ENCODE measurements around the gene SLC37A4.
A peak's percentile ranks its signal among the peaks of the same experiment; 100 is the strongest.
"Not testable (repeated sequence)": the region's sequence is repeated elsewhere in the genome, so short reads cannot be mapped to it uniquely, and the experiment has no call there.

SLC37A4 gene

GRCh38 chr11:119017377-119017776 lies 13.3 kb downstream of the SLC37A4 start:
- not testable (repeated sequence) for DNase-seq (ENCODE audit: low spot score)

DNA sequence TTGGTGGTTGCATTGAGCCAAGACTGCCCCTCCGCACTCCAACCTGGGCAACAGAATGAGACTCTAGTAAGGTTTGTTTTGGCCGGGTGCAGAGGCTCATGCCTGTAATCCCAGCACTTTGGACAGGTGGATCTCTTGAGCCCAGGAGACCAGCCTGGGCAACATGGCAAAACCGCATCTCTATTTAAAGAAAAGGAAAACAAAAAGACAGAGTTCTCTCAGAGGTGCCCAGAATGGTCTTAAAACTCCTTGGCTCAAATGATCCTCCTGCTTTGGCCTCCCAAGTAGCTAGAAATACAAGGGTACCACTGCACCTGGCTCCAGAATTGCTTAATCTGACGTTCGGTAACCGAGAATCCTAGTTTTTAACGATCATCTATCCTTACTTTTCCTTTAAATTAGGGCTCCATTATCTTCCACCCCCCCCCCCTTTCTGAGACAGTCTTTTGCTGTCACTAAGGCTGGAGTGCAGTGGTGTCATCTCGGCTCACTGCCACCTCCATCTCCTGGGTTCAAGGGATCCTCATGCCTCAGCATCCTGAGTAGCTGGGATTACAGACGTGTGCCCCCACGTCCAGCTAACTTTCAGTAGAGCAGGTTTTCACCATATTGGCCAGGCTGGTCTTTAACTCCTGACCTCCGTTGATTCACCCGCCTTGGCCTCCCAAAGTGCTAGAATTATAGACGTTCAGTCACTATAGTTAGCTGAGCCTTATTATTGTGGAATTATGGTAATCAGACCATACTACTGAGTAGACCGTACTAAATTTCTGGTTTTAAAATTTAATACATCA lies 14.3 kb downstream of the SLC37A4 start:
- DNase-seq (ENCODE audit: low spot score) = no peak

DNA sequence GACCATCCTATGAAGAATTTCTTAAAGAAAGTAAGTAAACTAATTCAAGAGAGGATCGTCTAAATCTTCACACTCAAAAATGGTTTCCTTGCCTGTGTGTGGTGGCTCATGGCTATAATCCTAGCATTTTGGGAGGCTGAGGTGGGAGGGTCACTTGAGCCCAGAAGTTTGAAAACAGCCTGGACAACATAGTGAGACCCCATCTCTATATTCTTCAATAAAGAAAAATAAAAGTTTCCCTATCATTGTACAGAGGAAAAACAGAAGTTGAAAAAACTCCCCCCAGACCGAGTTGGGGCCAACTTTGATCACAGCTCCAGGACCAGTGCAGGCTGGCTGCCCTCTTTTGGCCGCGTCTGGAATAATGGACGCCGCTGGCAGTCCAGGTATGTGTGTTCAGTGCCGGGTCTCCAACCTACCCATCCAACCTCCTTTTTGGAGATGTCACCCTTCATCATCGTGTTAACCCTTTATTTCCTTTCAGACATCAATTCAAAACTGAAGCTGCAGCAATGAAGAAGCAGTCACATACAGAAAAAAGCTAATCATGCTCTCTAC lies 15.5 kb downstream of the SLC37A4 start:
- no peak for DNase-seq (ENCODE audit: low spot score)

GRCh38 chr11:119014209-119014924 lies 16.3 kb downstream of the SLC37A4 start:
- no peak for DNase-seq (ENCODE audit: low spot score)

DNA sequence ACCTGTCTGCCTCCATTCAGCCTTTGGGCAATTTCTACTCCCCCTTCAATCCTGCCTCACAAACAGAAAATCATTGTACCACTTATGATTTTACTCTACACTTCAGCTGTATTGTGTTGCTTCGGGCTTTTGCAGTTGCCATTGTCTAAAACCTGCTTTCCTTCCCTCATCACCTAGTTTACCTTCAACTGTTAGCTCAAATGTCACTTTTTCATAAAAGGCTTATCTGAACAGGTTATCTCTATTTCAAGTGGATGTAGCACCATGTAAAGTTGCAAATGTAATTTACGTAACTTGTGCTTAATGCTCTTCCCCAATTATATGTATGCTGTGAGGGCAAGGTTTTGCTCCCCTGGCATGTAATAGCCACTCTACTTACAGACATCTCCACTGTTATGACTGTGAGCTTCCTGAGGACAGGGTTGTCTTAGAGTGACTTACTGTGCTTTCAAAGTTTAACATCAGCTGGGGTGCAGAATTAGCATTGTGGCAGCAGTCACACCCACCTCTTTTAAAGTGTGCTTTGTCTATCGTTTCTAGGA lies 18.0 kb downstream of the SLC37A4 start:
- no peak for DNase-seq (ENCODE audit: low spot score)

GRCh38 chr11:119011476-119012053 lies 19.1 kb downstream of the SLC37A4 start:
- DNase-seq (ENCODE audit: low spot score) = no peak

DNA sequence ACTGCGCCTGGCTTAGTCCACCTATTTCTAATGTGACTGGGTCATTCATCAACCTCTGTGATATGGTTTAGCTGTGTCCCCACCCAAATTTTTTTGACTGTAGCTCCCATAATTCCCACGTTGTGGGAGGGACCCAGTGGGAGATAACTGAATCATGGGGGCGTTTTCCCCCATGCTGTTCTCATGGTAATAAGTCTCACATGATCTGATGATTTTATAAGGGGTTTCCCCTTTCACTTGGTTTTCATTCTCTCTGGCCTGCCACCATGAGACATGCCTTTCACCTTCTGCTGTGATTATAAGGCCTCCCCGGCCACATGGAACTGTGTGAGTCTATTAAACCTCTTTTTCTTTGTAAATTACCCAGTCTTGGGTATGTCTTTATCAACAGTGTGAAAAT lies 24.0 kb downstream of the SLC37A4 start:
- DNase-seq (ENCODE audit: low spot score) = no peak

GRCh38 chr11:119000906-119001305 lies 29.8 kb downstream of the SLC37A4 start:
- no peak for DNase-seq (ENCODE audit: low spot score)

DNA sequence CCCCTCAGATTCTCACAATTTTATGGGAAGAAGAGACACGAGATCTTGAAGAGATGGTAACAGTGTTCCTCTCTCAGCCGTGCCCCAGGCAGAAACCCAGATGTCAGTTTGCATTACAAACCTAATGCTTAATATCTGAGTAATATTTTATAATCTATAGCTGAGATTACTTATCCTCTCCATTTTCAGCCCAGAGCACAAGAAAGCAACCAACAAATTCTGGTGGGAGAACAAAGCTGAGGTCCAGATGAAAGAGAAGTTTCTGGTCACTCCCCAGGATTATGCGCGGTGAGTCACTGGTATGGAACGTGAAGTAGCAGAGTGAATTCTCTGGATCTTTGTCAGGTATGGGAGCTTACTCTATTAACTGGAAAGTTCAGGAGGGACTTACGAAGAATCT lies 31.9 kb downstream of the SLC37A4 start:
- DNase-seq (ENCODE audit: low spot score) = no peak

DNA sequence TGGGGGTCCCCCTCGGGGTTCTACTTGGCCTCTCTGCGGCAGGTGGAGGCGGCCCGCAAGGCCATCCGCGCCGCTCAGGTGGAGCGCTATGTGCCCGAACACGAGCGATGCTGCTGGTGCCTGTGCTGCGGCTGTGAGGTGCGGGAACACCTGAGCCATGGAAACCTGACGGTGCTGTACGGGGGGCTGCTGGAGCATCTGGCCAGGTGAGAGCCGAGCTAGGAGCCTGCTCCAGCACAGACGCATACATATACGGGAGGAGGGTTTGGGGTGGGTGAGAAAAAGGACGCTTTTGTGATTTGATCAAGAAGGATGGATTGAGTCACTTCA lies 32.3 kb downstream of the SLC37A4 start:
- no peak for DNase-seq (ENCODE audit: low spot score)

DNA sequence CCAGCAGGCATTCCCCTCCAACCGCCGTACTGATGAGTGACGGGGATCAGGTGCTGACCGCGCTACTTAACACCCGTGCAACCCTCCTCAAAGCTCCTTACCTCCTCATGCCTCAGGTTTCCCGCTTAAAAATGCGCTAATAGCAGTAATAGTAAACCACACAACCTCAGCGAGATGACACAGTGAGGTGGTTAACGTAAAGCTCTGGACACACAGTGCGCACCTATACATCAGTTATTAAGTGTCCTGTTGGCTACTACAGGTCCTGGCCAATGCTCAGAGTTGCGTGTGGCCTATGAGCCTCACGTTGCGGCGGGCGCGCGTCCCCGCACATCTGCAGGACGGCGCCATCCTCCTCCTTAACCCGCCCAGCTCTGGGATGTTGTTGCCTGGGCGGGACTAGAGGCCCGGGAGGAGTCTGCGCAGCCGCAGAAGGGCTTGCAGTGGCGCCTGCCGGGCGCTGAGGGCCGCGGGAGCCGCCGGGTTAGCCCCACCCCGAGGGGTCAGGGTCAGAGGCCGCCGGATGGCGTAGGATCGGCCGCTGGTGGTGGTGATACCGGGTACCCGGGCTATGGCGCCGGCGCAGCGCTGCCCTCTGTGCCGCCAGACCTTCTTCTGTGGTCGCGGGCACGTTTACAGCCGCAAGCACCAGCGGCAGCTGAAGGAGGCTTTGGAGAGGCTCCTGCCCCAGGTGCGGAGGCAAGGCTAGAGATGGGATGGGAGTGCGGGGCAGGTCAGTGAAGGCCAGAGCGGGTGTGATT lies 32.9 kb downstream of the SLC37A4 start, which contains the start of gene CENATAC:
Gene CENATAC, plus strand, starts transcription at position 512 of the 761 bp plus-strand sequence. Its CDS starts 60 bp downstream, at position 572.
- peak; percentile 95 for DNase-seq (ENCODE audit: low spot score)

DNA sequence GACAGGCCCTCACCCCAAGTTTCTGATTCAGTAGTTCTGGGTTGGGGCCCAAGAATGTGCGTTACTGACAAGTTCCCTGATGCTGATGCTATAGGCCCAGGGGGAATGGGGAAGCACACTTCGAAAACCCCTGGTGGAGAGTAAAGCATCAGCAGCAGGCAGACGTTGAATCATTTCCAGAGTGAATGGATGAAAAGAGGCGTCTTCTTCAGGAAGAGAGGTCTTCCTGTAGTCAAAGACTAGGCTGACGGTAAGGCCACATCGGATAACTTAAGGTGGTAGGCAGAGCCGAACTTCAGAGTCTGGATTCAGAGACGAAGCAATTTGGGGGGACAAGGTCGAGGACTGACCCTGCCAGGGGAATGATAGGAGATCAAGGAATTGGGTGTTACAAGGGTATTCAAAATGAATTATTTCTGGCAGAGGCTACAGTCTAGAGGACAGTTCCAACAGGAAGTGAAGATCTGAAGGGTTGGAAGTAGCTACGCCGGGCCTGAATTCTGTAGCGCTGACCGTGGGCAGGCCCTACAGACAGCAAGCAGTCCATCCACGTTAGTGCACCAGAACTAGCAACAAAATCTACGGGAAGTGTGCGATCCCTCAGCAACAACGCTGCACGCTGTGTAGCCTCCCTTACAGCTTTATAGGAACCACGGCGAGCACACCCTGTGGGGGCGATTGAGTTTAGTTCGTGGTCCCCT lies 33.6 kb downstream of the SLC37A4 start:
- DNase-seq (ENCODE audit: low spot score) = peak; percentile 35

DNA sequence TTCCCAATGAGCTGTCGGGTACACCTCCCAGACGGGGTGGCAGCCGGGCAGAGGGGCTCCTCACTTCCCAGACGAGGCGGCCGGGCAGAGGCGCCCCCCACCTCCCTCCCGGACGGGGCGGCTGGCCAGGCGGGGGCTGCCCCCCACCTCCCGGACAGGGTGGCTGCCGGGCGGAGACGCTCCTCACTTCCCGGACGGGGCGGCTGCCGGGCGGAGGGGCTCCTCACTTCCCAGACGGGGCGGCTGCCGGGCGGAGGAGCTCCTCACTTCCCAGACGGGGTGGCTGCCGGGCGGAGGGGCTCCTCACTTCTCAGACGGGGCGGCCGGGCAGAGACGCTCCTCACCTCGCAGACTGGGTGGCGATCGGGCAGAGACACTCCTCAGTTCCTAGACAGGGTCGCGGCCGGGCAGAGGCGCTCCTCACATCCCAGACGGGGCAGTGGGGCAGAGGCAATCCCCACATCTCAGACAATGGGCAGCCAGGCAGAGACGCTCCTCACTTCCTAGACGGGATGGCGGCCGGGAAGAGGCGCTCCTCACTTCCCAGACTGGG lies 39.1 kb downstream of the SLC37A4 start:
- not testable (repeated sequence) for DNase-seq (ENCODE audit: low spot score)

- DNase-seq (ENCODE audit: low spot score) = no peak
Observed at GRCh38 chr11:118988280-118988679, 42.4 kb downstream of the SLC37A4 start.

- no peak for DNase-seq (ENCODE audit: low spot score)
Observed at GRCh38 chr11:118984825-118985224, 45.9 kb downstream of the SLC37A4 start.

DNA sequence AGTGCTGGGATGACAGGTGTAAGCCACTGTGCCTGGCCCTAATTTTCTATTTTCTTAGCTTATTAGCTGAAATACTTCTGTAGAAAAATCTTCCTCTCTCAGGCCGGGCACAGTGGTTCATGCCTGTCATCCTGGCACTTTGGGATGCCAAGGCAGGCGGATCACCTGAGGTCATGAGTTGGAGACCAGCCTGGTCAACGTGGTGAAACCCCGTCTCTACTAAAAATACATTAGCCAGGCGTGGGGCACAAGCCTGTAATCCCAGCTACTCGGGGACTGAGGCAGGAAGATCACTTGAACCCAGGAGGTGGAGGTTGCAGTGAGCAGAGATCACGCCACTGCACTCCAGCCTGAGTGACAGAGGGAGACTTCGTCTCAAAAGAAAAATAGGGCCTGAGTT lies 46.3 kb downstream of the SLC37A4 start:
- not testable (repeated sequence) for DNase-seq (ENCODE audit: low spot score)

DNA sequence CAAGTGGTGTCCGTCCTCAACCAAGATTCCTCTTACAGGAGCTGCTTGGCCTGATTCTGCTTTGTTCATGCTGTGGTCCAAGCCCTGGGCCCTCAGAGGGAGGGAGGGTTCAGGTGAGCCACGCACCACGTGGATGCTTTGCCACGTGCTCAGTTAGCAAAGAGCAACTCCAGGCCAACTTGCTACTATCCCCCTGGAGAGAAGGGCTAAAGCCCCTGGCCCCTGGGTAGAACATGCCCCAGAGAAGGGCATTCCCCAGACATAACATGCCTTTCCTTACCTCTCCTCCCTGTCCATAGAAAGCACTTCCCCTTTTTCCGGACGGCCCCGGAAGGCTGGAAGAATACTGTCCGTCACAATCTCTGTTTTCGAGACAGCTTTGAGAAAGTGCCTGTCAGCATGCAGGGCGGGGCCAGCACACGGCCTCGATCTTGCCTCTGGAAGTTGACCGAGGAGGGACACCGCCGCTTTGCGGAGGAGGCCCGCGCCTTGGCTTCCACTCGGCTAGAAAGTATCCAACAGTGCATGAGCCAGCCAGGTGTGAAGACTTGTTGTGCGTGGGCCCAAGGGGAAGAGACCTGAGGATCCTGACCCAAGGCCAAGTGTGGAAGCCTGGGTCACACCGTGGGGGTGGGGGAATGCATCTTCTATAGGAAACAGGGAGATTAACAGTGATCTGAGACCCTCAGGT lies 50.3 kb downstream of the SLC37A4 start:
- no peak for DNase-seq (ENCODE audit: low spot score)

GRCh38 chr11:118979434-118979833 lies 51.2 kb downstream of the SLC37A4 start:
- no peak for DNase-seq (ENCODE audit: low spot score)

- no peak for DNase-seq (ENCODE audit: low spot score)
Observed at GRCh38 chr11:118975771-118976709, 54.6 kb downstream of the SLC37A4 start.

All from CD4-positive, alpha-beta T cell treated with Interleukin-15 for 4 hours (primary cell).